MCF 10A (cell line): ENCODE measurements around the gene BLTP2. TPM values are rescaled to one million over a fixed set of nuclear protein-coding genes. Genes with fewer than 3 reads are reported as not detected.

Experiments used
- BruUV-seq: library from RNA; stranded (reverse); fragments of 400-500 nt; replicated peaks from 2 replicates; lab custom pipeline; 2021; lab: Mats Ljungman, UMichigan
- CTCF ChIA-PET: fragments of 300-600 bp; sonication (Branson Sonifier 250); formaldehyde crosslinking; extraction: SDS; loops from one replicate; lab custom pipeline; 2021; ENCODE audit warnings: antibody characterized with exemption, inconsistent platforms; lab: Yijun Ruan, JAX
- POLR2A ChIA-PET: fragments of 300-600, 350-650 bp; sonication (Branson Sonifier 250); formaldehyde crosslinking; extraction: SDS; loops from one replicate; lab custom pipeline; 2020; ENCODE audit warnings: antibody characterized with exemption, inconsistent platforms; lab: Yijun Ruan, JAX
- DNase-seq: peaks from one replicate; pipeline ENCODE4 v3.0.0-alpha.2; 2018; ENCODE audit not compliant: unreplicated experiment
- H3K27ac Mint-ChIP-seq: one replicate; pipeline ENCODE4 v1.8.0; 2022; ENCODE audit warnings: mild to moderate bottlenecking, low read depth, mixed read lengths; ENCODE audit not compliant: unreplicated experiment
- H3K27me3 Mint-ChIP-seq: one replicate; pipeline ENCODE4 v1.8.0; 2022; ENCODE audit warnings: mixed read lengths; ENCODE audit not compliant: insufficient read depth, unreplicated experiment
- H3K36me3 Mint-ChIP-seq: one replicate; pipeline ENCODE4 v1.8.0; 2022; ENCODE audit warnings: mild to moderate bottlenecking, moderate library complexity, mixed read lengths; ENCODE audit not compliant: insufficient read depth, unreplicated experiment
- H3K4me1 Mint-ChIP-seq: one replicate; pipeline ENCODE4 v1.8.0; 2022; ENCODE audit warnings: mixed read lengths; ENCODE audit not compliant: insufficient read depth, unreplicated experiment
- H3K4me3 Mint-ChIP-seq: one replicate; pipeline ENCODE4 v1.8.0; 2022; ENCODE audit warnings: mild to moderate bottlenecking, moderate library complexity, mixed read lengths; ENCODE audit not compliant: unreplicated experiment
- H3K9me3 Mint-ChIP-seq: one replicate; pipeline ENCODE4 v1.8.0; 2022; ENCODE audit warnings: mixed read lengths; ENCODE audit not compliant: unreplicated experiment
- CTCF ChIP-seq: fragments of 200-600 bp; IDR thresholded peaks from one replicate; pipeline ENCODE4 v1.8.0; 2022; ENCODE audit warnings: antibody characterized with exemption, mild to moderate bottlenecking; ENCODE audit not compliant: unreplicated experiment
- intact Hi-C: fragments of 100-400 bp; cut with micrococcal nuclease; formaldehyde crosslinking; loops from 2 replicates; pipeline ENCODE4 v1.14.1; 2022
- total RNA-seq: library from RNA; stranded (reverse); gene quantifications from 2 replicates; pipeline ENCODE4 v1.2.3, GENCODE V29; 2022

BLTP2 gene
- total RNA-seq, 1 experiment from 2014 or later, result 119 TPM

- H3K4me3 Mint-ChIP-seq, result no peak overlapping the region
- no peak for TF ChIP-seq CTCF
- ChIA-PET POLR2A (interaction anchor here (1.6 to 1.9 kb wide), 2 partner anchors 10 to 11 kb away, joined by 4 to 7 read pairs; partner anchors contain the start of gene BLTP2), CTCF (interaction anchor here (0.5 to 1.7 kb wide), 4 partner anchors 9 to 86 kb away, joined by 3 to 5 read pairs (median 4); partner anchors contain the start of gene RPL23A)
- intact Hi-C loops, result no loop called here
- no peaks in the 10 kb centered on the region for H3K27me3 Mint-ChIP-seq
- no peaks in the 10 kb centered on the region for H3K9me3 Mint-ChIP-seq
- H3K36me3 Mint-ChIP-seq, result peaks cover 92% of the 10 kb centered on the region
- no peak overlapping the region for H3K27ac Mint-ChIP-seq
- TSS peak; percentile 25 for BruUV-seq
- H3K4me1 Mint-ChIP-seq, result no peaks in the 10 kb centered on the region
- no peak for DNase-seq
Observed at GRCh38 chr17:28634206-28634865, 10.6 kb downstream of the BLTP2 start.

DNA sequence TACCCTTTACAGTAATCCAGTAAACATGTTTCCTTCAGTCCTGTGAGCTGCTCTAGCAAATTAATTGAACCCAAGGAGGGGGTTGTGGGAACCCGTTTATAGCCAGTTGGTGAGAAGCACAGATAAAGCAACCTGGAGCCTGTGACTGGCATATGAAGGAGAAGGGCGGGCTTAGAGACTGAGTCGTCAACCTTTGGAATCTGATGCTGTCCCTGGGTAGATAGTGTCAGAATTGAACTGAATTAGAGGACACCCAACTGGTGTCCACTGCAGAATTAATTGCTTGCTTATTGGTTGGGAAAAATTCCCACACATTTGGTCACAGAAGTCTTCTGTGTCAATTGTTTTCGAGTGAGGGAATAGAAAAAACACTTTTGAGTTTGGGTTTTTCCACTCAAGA lies 18.1 kb downstream of the BLTP2 start:
- Mint-ChIP-seq H3K36me3 (peaks cover 83% of the 10 kb centered on the region), H3K4me1 (peaks cover 10% of the 10 kb centered on the region), H3K27ac (no peak overlapping the region), H3K9me3 (no peaks in the 10 kb centered on the region), H3K4me3 (no peak overlapping the region), H3K27me3 (no peaks in the 10 kb centered on the region)
- TF ChIP-seq CTCF, result no peak
- no TSS peak for BruUV-seq
- ChIA-PET CTCF (interaction anchor here (1.6 to 1.7 kb wide), 2 partner anchors 14 to 49 kb away, joined by 4 read pairs; no protein-coding TSS in a partner anchor), POLR2A (no interaction called here)
- intact Hi-C loops, result no loop called here
- DNase-seq, result no peak

DNA sequence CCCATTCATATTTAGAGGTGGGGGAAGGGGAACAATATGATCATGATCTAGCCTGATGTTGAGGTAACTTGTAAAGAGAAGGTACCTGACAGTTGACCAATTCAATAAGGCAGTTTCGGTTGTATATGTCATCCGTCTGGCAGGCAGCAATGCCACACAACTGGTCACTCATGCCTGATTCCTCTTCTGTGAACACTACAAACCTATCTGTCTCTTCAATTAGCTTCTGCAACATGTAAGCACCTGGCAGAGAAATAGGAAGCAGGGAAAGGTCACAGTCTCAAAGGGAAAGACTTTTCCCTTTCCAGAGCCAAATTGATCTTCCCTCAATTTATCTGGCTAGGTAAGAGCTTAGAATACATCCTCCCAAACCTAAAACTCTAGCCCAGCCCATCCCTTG lies 20.8 kb downstream of the BLTP2 start:
- H3K27me3 Mint-ChIP-seq, result no peaks in the 10 kb centered on the region
- POLR2A ChIA-PET, result interaction anchor here (1.3 to 2.0 kb wide), 2 partner anchors 12 to 25 kb away, joined by 3 to 5 read pairs; partner anchors contain the start of gene SPAG5
- no peak for TF ChIP-seq CTCF
- H3K4me1 Mint-ChIP-seq, result peaks cover 10% of the 10 kb centered on the region
- intact Hi-C loops, result no loop called here
- H3K9me3 Mint-ChIP-seq, result no peaks in the 10 kb centered on the region
- DNase-seq, result no peak
- CTCF ChIA-PET, result interaction anchor here (0.9 to 1.6 kb wide), 2 partner anchors 11 to 23 kb away, joined by 3 to 5 read pairs; no protein-coding TSS in a partner anchor
- H3K36me3 Mint-ChIP-seq, result peaks cover 83% of the 10 kb centered on the region
- no peak overlapping the region for H3K4me3 Mint-ChIP-seq
- BruUV-seq, result no TSS peak
- H3K27ac Mint-ChIP-seq, result no peak overlapping the region

- POLR2A ChIA-PET, result interaction anchor here (1.3 to 2.0 kb wide), 2 partner anchors 12 to 25 kb away, joined by 3 to 5 read pairs; partner anchors contain the start of gene SPAG5
- Mint-ChIP-seq H3K36me3 (peaks cover 86% of the 10 kb centered on the region), H3K4me3 (no peak overlapping the region), H3K27ac (no peak overlapping the region), H3K27me3 (no peaks in the 10 kb centered on the region), H3K9me3 (no peaks in the 10 kb centered on the region), H3K4me1 (peaks cover 10% of the 10 kb centered on the region)
- CTCF ChIA-PET, result interaction anchor here (0.9 to 1.6 kb wide), 3 partner anchors 11 to 23 kb away, joined by 3 to 5 read pairs (median 5); no protein-coding TSS in a partner anchor
- DNase-seq, result no peak
- intact Hi-C loops, result no loop called here
- no TSS peak for BruUV-seq
- TF ChIP-seq CTCF, result no peak
Observed at GRCh38 chr17:28623696-28624095, 21.3 kb downstream of the BLTP2 start.
